SK-N-SH (cell line): ENCODE results near the gene ASB9.

Experiments used
- EP300 ChIP-seq, 2 experiments: IDR thresholded peaks; 2 replicates each; pipeline versions ENCODE4 v1.4.0 to v1.6.1; 2012; ENCODE audit warnings: borderline replicate concordance in 1 of 2, low read depth in 1 of 2, low read length in 1 of 2
- FOXJ3 ChIP-seq: sonication (generic); formaldehyde crosslinking; IDR thresholded peaks from 2 replicates; pipeline ENCODE4 v1.5.1; 2020; ENCODE audit warnings: mild to moderate bottlenecking, missing genetic modification reagents
- MAX ChIP-seq: IDR thresholded peaks from 2 replicates; pipeline ENCODE4 v1.4.0; 2012; ENCODE audit warnings: low read depth
- POLR2AphosphoS5 ChIP-seq: IDR thresholded peaks from 2 replicates; pipeline ENCODE4 v1.6.1; 2012; ENCODE audit warnings: low read depth, low read length
- REST ChIP-seq: IDR thresholded peaks from 2 replicates; pipeline ENCODE4 v1.6.1; 2012; ENCODE audit warnings: mild to moderate bottlenecking, low read depth, low read length, moderate library complexity

- TF ChIP-seq REST (no peak), EP300 (IDR thresholded peaks at IDR 0.05; ENCODE audit: borderline replicate concordance in 1 of 2, low read depth in 1 of 2, low read length in 1 of 2) (no peak), MAX (no peak), FOXJ3 (CRISPR knock-in tag) (no peak), POLR2AphosphoS5 (no peak)
Observed at GRCh38 chrX:15271757-15272156, 1.9 kb upstream of the ASB9 start.
